Stimulated activated CD4-positive, alpha-beta T cell treated with anti-CD3 and anti-CD28 coated beads, Interleukin-4, amount 100 ng/mL, for 4 hours (primary cell): Measurements from ENCODE around the gene ALG9.

Source experiments
- DNase-seq, 2 experiments: peaks; one replicate each; pipeline ENCODE4 v3.0.0-alpha.2; 2020

ALG9 gene

GRCh38 chr11:111834432-111835163 lies 36.8 kb downstream of the ALG9 start:
- DNase-seq = no peak

- no peak for DNase-seq
These were observed 37.9 kb downstream of the ALG9 start for GRCh38 chr11:111833524-111833923.

GRCh38 chr11:111829185-111829968 lies 42.0 kb downstream of the ALG9 start:
- DNase-seq = no peak

GRCh38 chr11:111826322-111826950 lies 44.9 kb downstream of the ALG9 start:
- no peak for DNase-seq

- no peak for DNase-seq
These were observed 47.8 kb downstream of the ALG9 start for GRCh38 chr11:111823629-111824028.

- no peak for DNase-seq
These were observed 48.2 kb downstream of the ALG9 start for GRCh38 chr11:111823131-111823530.

GRCh38 chr11:111819829-111820237 lies 51.5 kb downstream of the ALG9 start:
- DNase-seq = no peak

GRCh38 chr11:111819161-111819828 lies 52.1 kb downstream of the ALG9 start:
- DNase-seq = no peak

- DNase-seq = no peak
These were observed 55.9 kb downstream of the ALG9 start for GRCh38 chr11:111815489-111815888.

GRCh38 chr11:111814557-111815320 lies 56.6 kb downstream of the ALG9 start:
- DNase-seq = no peak

GRCh38 chr11:111814106-111814505 lies 57.3 kb downstream of the ALG9 start:
- DNase-seq = no peak

- DNase-seq = no peak
These were observed 59.2 kb downstream of the ALG9 start for GRCh38 chr11:111812211-111812610.

GRCh38 chr11:111811445-111811844 lies 59.9 kb downstream of the ALG9 start:
- DNase-seq = no peak

GRCh38 chr11:111808834-111809233 lies 62.5 kb downstream of the ALG9 start:
- no peak for DNase-seq

GRCh38 chr11:111808063-111808588 lies 63.3 kb downstream of the ALG9 start:
- no peak for DNase-seq

- no peak for DNase-seq
These were observed 64.3 kb downstream of the ALG9 start for GRCh38 chr11:111807076-111807475.

GRCh38 chr11:111801135-111801534 lies 70.2 kb downstream of the ALG9 start:
- DNase-seq = no peak

- no peak for DNase-seq
These were observed 73.1 kb downstream of the ALG9 start for GRCh38 chr11:111798279-111798678.

GRCh38 chr11:111797145-111797581 lies 74.2 kb downstream of the ALG9 start:
- DNase-seq = no peak

- DNase-seq = no peak
These were observed 74.7 kb downstream of the ALG9 start for GRCh38 chr11:111796696-111797095.

GRCh38 chr11:111795334-111795985 lies 75.9 kb downstream of the ALG9 start:
- DNase-seq = no peak

- no peak for DNase-seq
These were observed 77.5 kb downstream of the ALG9 start for GRCh38 chr11:111793863-111794262.
